GM10248 (cell line): Measurements from ENCODE around the gene IL19.
A peak's percentile ranks its signal among the peaks of the same experiment; 100 is the strongest.

Experiments
- CTCF ChIA-PET: fragments of 300-600 bp; sonication (Branson Sonifier 250); formaldehyde crosslinking; extraction: SDS; loops from one replicate; lab custom pipeline; 2021; ENCODE audit warnings: antibody characterized with exemption; lab: Yijun Ruan, JAX
- POLR2A ChIA-PET: fragments of 350-650 bp; sonication (Branson Sonifier 250); formaldehyde crosslinking; extraction: SDS; loops from one replicate; lab custom pipeline; 2020; ENCODE audit warnings: antibody characterized with exemption; lab: Yijun Ruan, JAX
- DNase-seq: peaks from one replicate; pipeline ENCODE4 v3.0.0; 2012; ENCODE audit errors: extremely low spot score
- TF ChIP-seq, protein P1 (sequence below): IDR thresholded peaks from 2 replicates; pipeline ENCODE4 v1.5.1; 2012; ENCODE audit warnings: mild to moderate bottlenecking, low read depth; ENCODE audit errors: extremely low read depth, missing control alignments, control extremely low read depth

The IL19 gene

GRCh38 chr1:206805357-206805756 is 34.8 kb downstream of the IL19 start:
- ChIA-PET CTCF (interaction anchor here (1.1 to 18.2 kb wide), 13 partner anchors 8 to 222 kb away, joined by 3 to 464 read pairs (median 7); partner anchors contain the start of genes DYRK3, IL10 and IL19), POLR2A (no interaction called here)
- DNase-seq = no peak
- TF ChIP-seq, protein P1, sequence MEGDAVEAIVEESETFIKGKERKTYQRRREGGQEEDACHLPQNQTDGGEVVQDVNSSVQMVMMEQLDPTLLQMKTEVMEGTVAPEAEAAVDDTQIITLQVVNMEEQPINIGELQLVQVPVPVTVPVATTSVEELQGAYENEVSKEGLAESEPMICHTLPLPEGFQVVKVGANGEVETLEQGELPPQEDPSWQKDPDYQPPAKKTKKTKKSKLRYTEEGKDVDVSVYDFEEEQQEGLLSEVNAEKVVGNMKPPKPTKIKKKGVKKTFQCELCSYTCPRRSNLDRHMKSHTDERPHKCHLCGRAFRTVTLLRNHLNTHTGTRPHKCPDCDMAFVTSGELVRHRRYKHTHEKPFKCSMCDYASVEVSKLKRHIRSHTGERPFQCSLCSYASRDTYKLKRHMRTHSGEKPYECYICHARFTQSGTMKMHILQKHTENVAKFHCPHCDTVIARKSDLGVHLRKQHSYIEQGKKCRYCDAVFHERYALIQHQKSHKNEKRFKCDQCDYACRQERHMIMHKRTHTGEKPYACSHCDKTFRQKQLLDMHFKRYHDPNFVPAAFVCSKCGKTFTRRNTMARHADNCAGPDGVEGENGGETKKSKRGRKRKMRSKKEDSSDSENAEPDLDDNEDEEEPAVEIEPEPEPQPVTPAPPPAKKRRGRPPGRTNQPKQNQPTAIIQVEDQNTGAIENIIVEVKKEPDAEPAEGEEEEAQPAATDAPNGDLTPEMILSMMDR = no peak

- TF ChIP-seq, protein P1 = peak; percentile 76
- no peak for DNase-seq
- CTCF ChIA-PET = interaction anchor here (0.6 to 18.2 kb wide), 54 partner anchors 9 to 329 kb away, joined by 3 to 464 read pairs (median 5); partner anchors contain the start of genes DYRK3, EIF2D, IL10 and IL19
Observed at GRCh38 chr1:206808615-206809014, 38.0 kb downstream of the IL19 start.

DNA sequence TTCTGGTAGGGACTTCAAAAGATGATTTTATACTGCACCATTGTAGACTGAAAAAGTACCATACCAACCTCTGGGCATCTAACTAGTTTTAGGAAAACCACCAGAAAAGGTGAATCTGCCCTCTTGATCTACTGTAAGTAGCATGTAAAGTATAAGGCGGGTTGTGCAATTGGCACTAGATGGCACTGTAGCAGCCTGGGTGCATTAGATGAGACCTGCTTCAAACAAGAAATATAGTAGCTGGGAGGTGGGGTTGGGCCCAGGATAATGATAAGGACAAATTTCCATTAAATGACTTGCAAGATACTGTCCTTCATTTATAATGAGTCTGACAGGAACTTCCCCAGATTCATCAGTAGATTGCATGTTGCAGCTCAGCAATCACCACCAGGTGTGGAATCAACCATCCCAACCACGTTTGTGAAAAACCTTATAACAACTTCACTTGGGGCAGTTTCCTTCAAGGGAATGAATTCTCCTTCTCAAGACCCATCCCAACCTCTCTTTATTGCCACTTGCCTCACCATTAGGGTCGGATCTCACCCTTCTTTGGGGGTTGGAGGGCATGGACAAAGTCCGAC is 39.0 kb downstream of the IL19 start:
- no peak for DNase-seq
- ChIA-PET CTCF (interaction anchor here (0.6 to 18.2 kb wide), 55 partner anchors 8 to 330 kb away, joined by 3 to 464 read pairs (median 5); partner anchors contain the start of genes IL10 and IL19), POLR2A (no interaction called here)
- TF ChIP-seq, protein P1 = peak; percentile 23

More at GRCh38 chr1:206808615-206809014, 38.0 kb downstream of the IL19 start:
- POLR2A ChIA-PET = no interaction called here

- TF ChIP-seq, protein P1 = no peak
- no peak for DNase-seq
- POLR2A ChIA-PET = no interaction called here
- CTCF ChIA-PET = interaction anchor here (1.0 to 15.0 kb wide), 5 partner anchors 9 to 170 kb away, joined by 3 to 464 read pairs (median 9); no protein-coding TSS in a partner anchor
Observed at GRCh38 chr1:206812471-206812870, 41.9 kb downstream of the IL19 start.

DNA sequence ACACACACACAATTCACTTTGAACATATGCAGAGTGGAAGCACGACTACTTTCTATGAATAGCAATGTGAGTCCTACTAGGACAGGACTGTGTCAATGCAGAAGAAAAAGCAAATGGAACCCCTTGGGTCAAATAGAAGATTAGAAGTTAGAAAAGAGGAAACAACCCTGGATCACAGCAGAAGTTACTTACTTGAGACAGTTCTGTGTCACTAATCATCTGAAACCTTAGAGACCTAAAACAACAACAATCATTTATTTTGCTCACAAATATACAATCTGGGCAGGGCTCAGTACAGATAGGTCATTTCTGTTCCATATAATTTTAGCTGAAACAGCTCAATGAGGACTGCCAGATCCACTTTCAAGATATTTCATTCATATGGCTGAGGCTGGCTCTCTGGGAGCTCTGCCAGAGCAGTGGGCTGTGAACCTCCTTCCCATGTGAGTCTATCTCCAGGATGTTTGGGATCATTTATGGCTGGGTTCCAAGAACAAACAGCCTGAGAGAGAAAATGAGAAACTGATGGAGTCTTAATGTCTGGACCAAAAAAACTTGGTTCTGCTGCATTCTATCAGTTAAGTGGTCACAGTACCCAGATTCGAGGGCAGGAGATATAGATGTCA is 44.3 kb downstream of the IL19 start:
- TF ChIP-seq, protein P1 = no peak
- no peak for DNase-seq
- ChIA-PET POLR2A (no interaction called here), CTCF (interaction anchor here (1.1 to 2.4 kb wide), 2 partner anchors 80 to 88 kb away, joined by 5 to 14 read pairs; no protein-coding TSS in a partner anchor)

DNA sequence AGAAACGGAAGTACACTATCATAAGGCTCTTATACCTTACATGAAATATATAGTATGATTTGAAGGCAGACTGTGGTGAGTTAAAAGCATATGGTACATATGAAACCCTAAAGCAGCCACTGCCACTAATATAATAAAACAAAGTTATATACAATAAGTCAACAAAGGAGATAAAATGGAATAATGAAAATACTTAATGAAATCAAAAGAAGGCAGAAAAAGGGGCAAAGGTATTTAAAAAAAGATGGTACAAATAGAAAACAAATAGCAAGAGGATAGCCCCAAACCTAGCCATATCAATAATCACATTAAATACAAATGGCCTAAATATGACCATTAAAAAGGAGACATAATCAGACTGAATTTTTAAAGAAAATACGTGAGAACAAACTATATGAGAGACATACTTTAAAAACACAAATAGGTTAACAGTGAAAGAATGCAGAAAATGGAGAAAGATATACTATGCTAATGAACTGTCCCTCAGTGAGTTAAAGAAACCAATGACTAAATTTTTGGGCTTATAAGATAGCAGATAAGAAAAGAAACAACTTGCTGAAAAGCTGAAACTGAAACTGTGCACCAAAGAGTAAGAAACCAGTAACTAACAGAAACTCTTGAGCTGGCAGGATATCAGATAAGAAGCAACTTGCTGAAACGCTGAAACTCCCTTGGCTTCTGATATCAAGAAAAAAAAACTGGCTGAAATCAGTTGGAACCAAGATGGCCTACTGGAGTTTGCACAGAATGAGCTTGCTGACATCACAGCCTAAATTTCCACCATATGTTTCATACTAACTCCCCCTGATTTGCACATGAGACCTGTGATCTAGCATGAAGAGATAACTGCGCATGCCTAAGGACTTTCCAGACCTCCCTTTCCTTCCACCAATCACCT is 46.1 kb downstream of the IL19 start:
- ChIA-PET POLR2A (no interaction called here), CTCF (interaction anchor here (0.7 to 3.3 kb wide), 15 partner anchors 8 to 204 kb away, joined by 3 to 20 read pairs (median 4); no protein-coding TSS in a partner anchor)
- DNase-seq = no peak
- TF ChIP-seq, protein P1 = no peak
